Right atrium auricular region (tissue), 2 donors: ENCODE measurements around the gene TBC1D7. TPM values are rescaled to one million over a fixed set of nuclear protein-coding genes. Genes with fewer than 3 reads are reported as not detected.

Source experiments
- DNase-seq: peaks from one replicate; pipeline ENCODE4 v3.0.0-alpha.2; 2019; ENCODE audit warnings: low spot score
- H3K27ac ChIP-seq, 2 donors: fragments of 200-600 bp; sonication (generic); 1 replicate in 1 of 2; 2 replicates in 1 of 2; pipeline ENCODE4 v1.5.1; 2016 to 2019
- H3K27me3 ChIP-seq, 2 donors: fragments of 200-600 bp; sonication (generic); one replicate each; pipeline versions ENCODE4 v1.5.1 to v1.6.0; 2017 to 2019
- H3K36me3 ChIP-seq: fragments of 200-600 bp; sonication (generic); one replicate; pipeline ENCODE4 v1.5.1; 2016
- H3K4me1 ChIP-seq, 2 donors: fragments of 200-600 bp; sonication (generic); one replicate each; pipeline versions ENCODE4 v1.5.1 to v1.6.0; 2017 to 2019
- H3K4me3 ChIP-seq, 2 donors: fragments of 200-600 bp; sonication (generic); 1 replicate in 1 of 2; 2 replicates in 1 of 2; pipeline ENCODE4 v1.5.1; 2017 to 2019; ENCODE audit warnings: mild to moderate bottlenecking in 1 of 2, moderate library complexity in 1 of 2
- H3K9me3 ChIP-seq, 2 donors: fragments of 200-600 bp; sonication (generic); one replicate each; pipeline ENCODE4 v1.5.1; 2019
- total RNA-seq, 2 donors: library from RNA; depleted of rRNA; stranded (reverse); fragments of >200 nt; gene quantifications; one replicate each; pipeline ENCODE4 v1.1.0, GENCODE V29; 2016
- TF ChIP-seq, protein P1 (sequence below), 2 donors: fragments of 200-600 bp; sonication (generic); IDR thresholded peaks; one replicate each; pipeline ENCODE4 v1.5.1; 2019; ENCODE audit warnings: antibody characterized with exemption in 2 of 2

TBC1D7 gene
- total RNA-seq, 2 donors from 2014 or later = 15.0 to 27.0 TPM

DNA sequence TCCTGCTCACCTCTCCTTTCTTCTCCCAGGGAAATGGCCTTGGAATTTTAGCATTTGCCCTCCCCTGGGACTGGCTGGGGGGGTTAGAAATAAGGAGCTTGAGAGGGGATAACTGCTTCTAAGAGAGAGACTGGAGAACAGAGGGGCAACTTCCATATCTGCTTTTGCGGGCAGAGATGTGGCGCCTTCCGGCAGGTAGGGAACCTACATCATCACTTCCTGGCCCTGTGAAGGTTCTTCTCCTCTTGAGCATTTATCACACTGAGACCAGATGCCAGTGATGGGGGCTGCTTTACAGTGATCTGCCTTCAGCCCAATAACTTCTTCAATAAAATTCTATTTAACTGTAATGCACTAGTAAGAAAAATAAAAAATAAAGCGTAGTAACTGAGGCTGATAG lies 48.1 kb downstream of the TBC1D7 start:
- H3K27ac ChIP-seq = no peak overlapping the region
- TF ChIP-seq, protein P1, sequence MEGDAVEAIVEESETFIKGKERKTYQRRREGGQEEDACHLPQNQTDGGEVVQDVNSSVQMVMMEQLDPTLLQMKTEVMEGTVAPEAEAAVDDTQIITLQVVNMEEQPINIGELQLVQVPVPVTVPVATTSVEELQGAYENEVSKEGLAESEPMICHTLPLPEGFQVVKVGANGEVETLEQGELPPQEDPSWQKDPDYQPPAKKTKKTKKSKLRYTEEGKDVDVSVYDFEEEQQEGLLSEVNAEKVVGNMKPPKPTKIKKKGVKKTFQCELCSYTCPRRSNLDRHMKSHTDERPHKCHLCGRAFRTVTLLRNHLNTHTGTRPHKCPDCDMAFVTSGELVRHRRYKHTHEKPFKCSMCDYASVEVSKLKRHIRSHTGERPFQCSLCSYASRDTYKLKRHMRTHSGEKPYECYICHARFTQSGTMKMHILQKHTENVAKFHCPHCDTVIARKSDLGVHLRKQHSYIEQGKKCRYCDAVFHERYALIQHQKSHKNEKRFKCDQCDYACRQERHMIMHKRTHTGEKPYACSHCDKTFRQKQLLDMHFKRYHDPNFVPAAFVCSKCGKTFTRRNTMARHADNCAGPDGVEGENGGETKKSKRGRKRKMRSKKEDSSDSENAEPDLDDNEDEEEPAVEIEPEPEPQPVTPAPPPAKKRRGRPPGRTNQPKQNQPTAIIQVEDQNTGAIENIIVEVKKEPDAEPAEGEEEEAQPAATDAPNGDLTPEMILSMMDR (IDR thresholded peaks at IDR 0.05) = no peak
- H3K4me3 ChIP-seq = no peak overlapping the region
- H3K4me1 ChIP-seq = no peaks in the 10 kb centered on the region
- DNase-seq = no peak
- no peaks in the 10 kb centered on the region for H3K27me3 ChIP-seq
- H3K36me3 ChIP-seq = peaks cover 7% of the 10 kb centered on the region
- H3K9me3 ChIP-seq = no peaks in the 10 kb centered on the region

DNA sequence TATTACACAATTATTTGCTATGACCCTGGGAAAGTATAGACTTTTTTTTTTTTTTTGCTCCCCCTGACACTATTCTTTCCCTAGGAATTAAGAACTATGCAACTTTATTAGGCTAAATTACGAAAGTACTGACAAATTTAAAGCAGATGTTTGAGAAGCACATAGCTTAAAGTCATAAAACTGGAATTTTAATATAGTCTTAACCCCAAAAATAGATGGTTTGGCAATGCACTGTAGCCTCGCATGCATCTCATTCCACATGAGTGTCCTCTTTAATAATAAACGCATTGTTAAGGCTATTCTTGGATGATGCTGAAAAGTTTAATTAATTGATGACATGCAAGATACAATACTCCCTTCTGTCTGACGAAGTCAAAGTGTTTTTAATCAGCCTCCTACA lies 49.3 kb downstream of the TBC1D7 start:
- no peak for DNase-seq
- TF ChIP-seq, protein P1 (IDR thresholded peaks at IDR 0.05) = no peak
- Histone ChIP-seq H3K27ac (no peak overlapping the region), H3K4me3 (no peak overlapping the region), H3K9me3 (no peaks in the 10 kb centered on the region), H3K36me3 (peaks cover 7% of the 10 kb centered on the region), H3K4me1 (no peaks in the 10 kb centered on the region), H3K27me3 (no peaks in the 10 kb centered on the region)

DNA sequence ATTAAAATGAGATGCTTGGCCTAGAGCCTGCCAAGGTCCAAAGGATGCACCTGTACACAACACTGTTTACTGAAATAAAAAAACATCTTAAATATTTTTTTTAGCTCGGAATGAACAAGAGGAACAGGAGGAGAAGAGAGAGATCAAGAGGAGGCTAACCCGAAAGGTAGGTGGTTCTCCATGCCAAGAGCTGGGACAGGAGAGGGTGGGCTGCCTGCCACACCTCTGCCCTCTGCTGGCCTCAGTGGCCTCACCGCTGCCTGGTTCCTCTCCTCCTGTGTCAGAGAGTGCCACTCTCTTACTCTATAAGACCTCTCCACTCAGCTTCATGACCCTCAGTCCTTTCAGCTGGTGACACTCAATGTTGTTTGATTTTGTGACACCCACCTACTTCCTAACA lies 50.2 kb downstream of the TBC1D7 start:
- Histone ChIP-seq H3K27ac (no peak overlapping the region), H3K27me3 (no peaks in the 10 kb centered on the region), H3K4me1 (no peaks in the 10 kb centered on the region), H3K9me3 (no peaks in the 10 kb centered on the region), H3K36me3 (peaks cover under 1% of the 10 kb centered on the region), H3K4me3 (no peak overlapping the region)
- TF ChIP-seq, protein P1 (IDR thresholded peaks at IDR 0.05) = no peak
- DNase-seq = no peak

DNA sequence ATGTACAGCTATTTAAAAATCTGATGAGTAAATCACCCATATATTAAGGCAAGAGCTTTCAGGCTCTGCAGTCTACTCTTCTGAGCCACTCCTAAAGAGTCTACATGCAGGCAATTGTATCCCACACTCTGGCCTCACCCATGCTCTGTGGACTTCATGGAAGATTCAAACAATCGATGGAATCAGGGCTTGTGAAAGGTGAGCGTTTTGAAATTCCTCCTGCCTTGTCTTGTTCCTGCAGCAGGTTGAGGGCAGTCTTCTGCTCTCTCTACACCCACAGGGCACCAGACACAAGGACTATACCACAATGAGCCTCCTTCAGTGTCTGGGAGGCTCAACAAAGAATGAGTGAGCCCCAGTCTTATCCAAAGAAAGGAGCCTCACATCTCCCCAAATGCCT lies 51.1 kb downstream of the TBC1D7 start:
- no peak overlapping the region for H3K27ac ChIP-seq
- DNase-seq = no peak
- H3K27me3 ChIP-seq = no peaks in the 10 kb centered on the region
- no peak overlapping the region for H3K4me3 ChIP-seq
- TF ChIP-seq, protein P1 (IDR thresholded peaks at IDR 0.05) = no peak
- no peaks in the 10 kb centered on the region for H3K4me1 ChIP-seq
- no peaks in the 10 kb centered on the region for H3K9me3 ChIP-seq
- no peaks in the 10 kb centered on the region for H3K36me3 ChIP-seq

DNA sequence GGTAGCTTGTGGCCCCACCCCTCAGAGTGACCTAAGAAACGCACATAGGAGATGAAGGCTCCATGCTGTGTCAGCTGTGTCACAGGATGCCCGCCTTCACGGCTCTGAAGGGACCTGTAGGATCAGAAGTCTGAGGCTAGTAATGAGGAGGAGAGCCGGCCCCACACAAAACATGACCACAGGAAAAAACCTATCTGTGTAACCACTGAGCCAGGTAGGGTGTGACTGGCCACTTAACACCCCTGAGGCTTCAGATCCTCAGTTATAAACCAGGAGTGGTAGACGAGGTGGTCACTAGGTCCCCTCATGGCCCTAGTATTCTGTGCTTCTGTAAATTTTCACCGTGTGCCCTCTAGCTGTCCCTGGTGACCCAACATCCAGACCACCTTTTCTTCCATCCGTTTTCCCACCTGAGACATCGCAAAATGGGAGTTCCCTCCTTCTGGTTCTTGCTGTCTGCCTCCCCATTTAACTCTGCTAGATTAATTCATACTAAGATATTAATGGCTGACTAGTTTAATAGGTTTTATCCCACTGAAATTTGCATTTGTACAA lies 52.8 kb downstream of the TBC1D7 start:
- TF ChIP-seq, protein P1 (IDR thresholded peaks at IDR 0.05) = no peak
- no peak for DNase-seq
- Histone ChIP-seq H3K27ac (no peak overlapping the region), H3K4me1 (no peaks in the 10 kb centered on the region), H3K36me3 (no peaks in the 10 kb centered on the region), H3K27me3 (no peaks in the 10 kb centered on the region), H3K9me3 (no peaks in the 10 kb centered on the region), H3K4me3 (no peak overlapping the region)
